SK-N-SH treated with all-trans-retinoic acid at 6 μM for 48 hours (cell line): ENCODE data around the gene SCAMP1.

Source experiments
- GLIS3 ChIP-seq: fragments of 250-450 bp; sonication (Bioruptor Pico); IDR thresholded peaks from 2 replicates; pipeline ENCODE4 v1.5.0; 2020; ENCODE audit warnings: mild to moderate bottlenecking, moderate library complexity
- OSR1 ChIP-seq: fragments of 250-450 bp; sonication (Bioruptor Pico); IDR thresholded peaks from 2 replicates; pipeline ENCODE4 v1.8.0; 2022; ENCODE audit warnings: moderate library complexity, mild to moderate bottlenecking, inconsistent platforms
- PPARA ChIP-seq: fragments of 250-450 bp; sonication (Bioruptor Pico); IDR thresholded peaks from 2 replicates; pipeline ENCODE4 v1.5.0; 2020; ENCODE audit warnings: mild to moderate bottlenecking, borderline replicate concordance
- RARB ChIP-seq: fragments of 250-450 bp; sonication (Bioruptor Pico); IDR thresholded peaks from 2 replicates; pipeline ENCODE4 v1.8.0; 2021; ENCODE audit warnings: mild to moderate bottlenecking, moderate library complexity
- TCF4 ChIP-seq: fragments of 250-450 bp; sonication (Bioruptor Pico); IDR thresholded peaks from 2 replicates; pipeline ENCODE4 v1.8.0; 2021; ENCODE audit warnings: mild to moderate bottlenecking, moderate library complexity, borderline replicate concordance
- TSHZ2 ChIP-seq: fragments of 250-450 bp; sonication (Bioruptor Pico); IDR thresholded peaks from 2 replicates; pipeline ENCODE4 v1.5.0; 2020; ENCODE audit warnings: mild to moderate bottlenecking, moderate library complexity
- ZC3H10 ChIP-seq: fragments of 250-450 bp; sonication (Bioruptor Pico); IDR thresholded peaks from 2 replicates; pipeline ENCODE4 v1.5.1; 2021; ENCODE audit warnings: mild to moderate bottlenecking, moderate library complexity
- ZFP3 ChIP-seq: fragments of 250-450 bp; sonication (Bioruptor Pico); IDR thresholded peaks from 2 replicates; pipeline ENCODE4 v1.5.0; 2020; ENCODE audit warnings: mild to moderate bottlenecking, moderate library complexity
- TF ChIP-seq, protein P1 (sequence below): fragments of 250-450 bp; sonication (Bioruptor Pico); IDR thresholded peaks from 2 replicates; pipeline ENCODE4 v1.8.0; 2020; ENCODE audit warnings: mild to moderate bottlenecking, moderate library complexity, borderline replicate concordance
- TF ChIP-seq, protein P2 (sequence below): fragments of 250-450 bp; sonication (Bioruptor Pico); IDR thresholded peaks from 2 replicates; pipeline ENCODE4 v1.5.1; 2021; ENCODE audit warnings: mild to moderate bottlenecking, moderate library complexity

DNA sequence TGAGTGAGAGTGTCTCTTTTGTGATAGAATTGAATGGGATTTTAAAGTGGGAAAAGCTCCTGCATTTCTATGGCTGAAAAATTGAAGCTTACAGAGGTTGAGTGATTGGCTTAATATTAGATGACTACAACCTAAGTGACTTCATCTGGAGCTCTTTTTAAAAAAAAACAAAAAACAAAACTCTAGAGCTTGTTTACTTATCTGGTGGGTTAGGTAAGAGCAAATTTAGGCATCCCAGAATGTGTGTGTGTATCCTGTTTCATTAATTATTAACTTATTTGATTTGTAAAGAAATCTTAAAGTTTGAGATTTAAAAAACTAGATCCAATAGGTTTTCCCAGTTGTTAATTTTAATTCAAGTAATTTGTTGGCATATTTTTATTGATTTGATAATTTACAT lies 60.1 kb downstream of the SCAMP1 start:
- TF ChIP-seq TSHZ2 (no peak), RARB (no peak), TCF4 (CRISPR knock-in tag) (no peak), ZC3H10 (CRISPR knock-in tag) (no peak), GLIS3 (CRISPR knock-in tag) (no peak), PPARA (CRISPR knock-in tag) (no peak), OSR1 (CRISPR knock-in tag) (no peak), ZFP3 (CRISPR knock-in tag) (no peak)
- TF ChIP-seq, protein P1, sequence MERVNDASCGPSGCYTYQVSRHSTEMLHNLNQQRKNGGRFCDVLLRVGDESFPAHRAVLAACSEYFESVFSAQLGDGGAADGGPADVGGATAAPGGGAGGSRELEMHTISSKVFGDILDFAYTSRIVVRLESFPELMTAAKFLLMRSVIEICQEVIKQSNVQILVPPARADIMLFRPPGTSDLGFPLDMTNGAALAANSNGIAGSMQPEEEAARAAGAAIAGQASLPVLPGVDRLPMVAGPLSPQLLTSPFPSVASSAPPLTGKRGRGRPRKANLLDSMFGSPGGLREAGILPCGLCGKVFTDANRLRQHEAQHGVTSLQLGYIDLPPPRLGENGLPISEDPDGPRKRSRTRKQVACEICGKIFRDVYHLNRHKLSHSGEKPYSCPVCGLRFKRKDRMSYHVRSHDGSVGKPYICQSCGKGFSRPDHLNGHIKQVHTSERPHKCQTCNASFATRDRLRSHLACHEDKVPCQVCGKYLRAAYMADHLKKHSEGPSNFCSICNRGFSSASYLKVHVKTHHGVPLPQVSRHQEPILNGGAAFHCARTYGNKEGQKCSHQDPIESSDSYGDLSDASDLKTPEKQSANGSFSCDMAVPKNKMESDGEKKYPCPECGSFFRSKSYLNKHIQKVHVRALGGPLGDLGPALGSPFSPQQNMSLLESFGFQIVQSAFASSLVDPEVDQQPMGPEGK = no peak
- TF ChIP-seq, protein P2, sequence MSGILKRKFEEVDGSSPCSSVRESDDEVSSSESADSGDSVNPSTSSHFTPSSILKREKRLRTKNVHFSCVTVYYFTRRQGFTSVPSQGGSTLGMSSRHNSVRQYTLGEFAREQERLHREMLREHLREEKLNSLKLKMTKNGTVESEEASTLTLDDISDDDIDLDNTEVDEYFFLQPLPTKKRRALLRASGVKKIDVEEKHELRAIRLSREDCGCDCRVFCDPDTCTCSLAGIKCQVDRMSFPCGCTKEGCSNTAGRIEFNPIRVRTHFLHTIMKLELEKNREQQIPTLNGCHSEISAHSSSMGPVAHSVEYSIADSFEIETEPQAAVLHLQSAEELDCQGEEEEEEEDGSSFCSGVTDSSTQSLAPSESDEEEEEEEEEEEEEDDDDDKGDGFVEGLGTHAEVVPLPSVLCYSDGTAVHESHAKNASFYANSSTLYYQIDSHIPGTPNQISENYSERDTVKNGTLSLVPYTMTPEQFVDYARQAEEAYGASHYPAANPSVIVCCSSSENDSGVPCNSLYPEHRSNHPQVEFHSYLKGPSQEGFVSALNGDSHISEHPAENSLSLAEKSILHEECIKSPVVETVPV (CRISPR knock-in tag) = no peak
